Measurements from ENCODE around the gene UBTD2. TPM values are rescaled to one million over a fixed set of nuclear protein-coding genes. Genes with fewer than 3 reads are reported as not detected.
"Not testable (repeated sequence)": the region's sequence is repeated elsewhere in the genome, so short reads cannot be mapped to it uniquely, and the experiment has no call there.

UBTD2 gene
- total RNA-seq (1 to 10 TPM; 7.4 to 7.5 TPM), polyA plus RNA-seq (3.0 TPM)

DNA sequence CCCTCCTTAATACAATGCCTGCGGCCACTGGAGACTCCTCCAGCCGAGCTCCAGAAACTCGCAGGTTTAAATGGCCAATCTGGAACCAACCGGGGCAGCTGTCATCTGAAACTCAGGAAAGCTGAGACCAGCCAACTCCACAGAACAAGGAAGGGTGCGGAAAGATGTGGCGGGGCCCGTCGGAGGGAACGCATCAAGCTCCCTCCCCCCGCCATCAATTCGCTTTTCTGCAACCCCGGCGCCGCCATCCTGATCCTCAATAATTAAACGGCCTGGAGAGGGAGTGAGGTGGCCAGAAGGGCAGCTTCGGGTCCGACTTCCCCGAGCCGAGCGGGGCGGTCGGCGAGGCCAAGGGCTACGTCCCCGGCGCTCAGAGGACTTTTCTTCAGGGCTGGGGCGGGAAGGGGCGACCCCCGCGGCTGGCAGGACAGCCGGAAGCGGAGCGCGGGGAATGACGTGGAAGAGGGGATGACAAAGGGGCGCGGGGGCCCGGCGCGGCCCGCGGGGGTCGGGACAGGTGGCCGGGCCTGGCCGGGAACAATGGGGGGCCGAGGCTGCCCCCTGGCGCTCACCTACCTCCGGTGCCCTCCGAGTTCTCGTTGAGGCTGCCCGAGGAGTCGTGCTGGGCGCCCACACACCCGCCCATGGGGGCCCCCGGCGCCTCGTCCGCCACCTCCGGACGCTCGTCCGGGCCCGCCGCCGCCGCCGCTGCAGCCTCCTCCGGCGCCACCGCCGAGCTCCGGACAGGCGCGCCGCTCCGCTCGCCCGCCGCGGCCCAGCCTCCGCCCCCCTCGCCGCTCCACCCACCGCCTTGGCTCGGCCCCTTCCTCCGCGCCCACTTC, at the start of gene UBTD2:
Gene UBTD2, minus strand, starts transcription at position 745 of the 842 bp plus-strand sequence. Its CDS starts 99 bp downstream, at position 646.
- peak within 1 kb of the TSS; percentile 67 for H3K4me3 ChIP-seq (ENCODE audit: low read length)
- Mint-ChIP-seq H3K27me3 (no peaks in the 10 kb centered on the region), H3K36me3 (peaks cover 0 to 4% (median 0%) of the 10 kb centered on the region in 3 donors), H3K4me3 (peak within 1 kb of the TSS; percentile 87 to 95 (median 89)), H3K9me3 (no peaks in the 10 kb centered on the region), H3K27ac (peak within 1 kb of the TSS; percentile 21 to 93 (median 76)), H3K4me1 (peaks cover 20 to 34% (median 25%) of the 10 kb centered on the region in 3 donors)
- DNase-seq: peak; percentile 59 to 78 (median 74)
- POLR2A ChIA-PET: interaction anchor here (0.6 to 1.0 kb wide), 3 partner anchors 94 to 232 kb away, joined by 3 to 4 read pairs (median 3); no protein-coding TSS in a partner anchor
- H3K27ac ChIP-seq (ENCODE audit: low read depth, low read length): no peak within 1 kb of the TSS
- H3K4me1 ChIP-seq (ENCODE audit: insufficient read depth, low read length): peaks cover 16% of the 10 kb centered on the region
- no peaks in the 10 kb centered on the region for H3K36me3 ChIP-seq (ENCODE audit: insufficient read depth, low read length)
- CTCF ChIA-PET: interaction anchor here (0.7 to 2.8 kb wide), 10 partner anchors 9 to 865 kb away, joined by 3 to 15 read pairs (median 5); partner anchors contain the start of genes FBXW11 and STK10
- no peaks in the 10 kb centered on the region for H3K9me3 ChIP-seq (ENCODE audit: low read length)
- no peaks in the 10 kb centered on the region for H3K27me3 ChIP-seq (ENCODE audit: insufficient read depth, low read length, poor library complexity, severe bottlenecking)

DNA sequence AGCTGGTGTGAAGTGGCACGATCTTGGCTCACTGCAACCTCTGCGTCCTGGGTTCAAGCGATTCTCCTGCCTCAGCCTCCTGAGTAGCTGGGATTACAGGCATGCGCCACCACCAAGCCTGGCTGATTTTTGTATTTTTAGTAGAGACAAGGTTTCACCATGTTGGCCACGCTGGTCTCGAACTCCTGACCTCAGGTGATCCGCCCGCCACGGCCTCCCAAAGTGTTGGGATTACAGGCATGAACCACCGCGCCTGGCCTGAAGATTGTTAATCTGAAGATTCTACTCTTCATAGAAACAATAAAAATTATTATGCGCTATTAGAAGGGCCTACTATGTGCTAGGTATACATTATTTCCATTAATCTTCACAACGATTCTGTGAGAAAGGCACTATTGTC, 43.3 kb upstream of the UBTD2 start:
- H3K9me3 ChIP-seq (ENCODE audit: low read length); H3K4me1 Mint-ChIP-seq; H3K27ac Mint-ChIP-seq; H3K4me3 ChIP-seq (ENCODE audit: low read length); H3K36me3 ChIP-seq (ENCODE audit: insufficient read depth, low read length); DNase-seq; H3K9me3 Mint-ChIP-seq; H3K27ac ChIP-seq (ENCODE audit: low read depth, low read length); POLR2A ChIA-PET; CTCF ChIA-PET; H3K4me3 Mint-ChIP-seq; H3K27me3 Mint-ChIP-seq; H3K27me3 ChIP-seq (ENCODE audit: insufficient read depth, low read length, poor library complexity, severe bottlenecking); H3K4me1 ChIP-seq (ENCODE audit: insufficient read depth, low read length); H3K36me3 Mint-ChIP-seq: not testable (repeated sequence)

- Histone ChIP-seq H3K27ac (ENCODE audit: low read depth, low read length) (no peak overlapping the region), H3K27me3 (ENCODE audit: insufficient read depth, low read length, poor library complexity, severe bottlenecking) (no peaks in the 10 kb centered on the region), H3K36me3 (ENCODE audit: insufficient read depth, low read length) (no peaks in the 10 kb centered on the region), H3K9me3 (ENCODE audit: low read length) (no peaks in the 10 kb centered on the region), H3K4me3 (ENCODE audit: low read length) (no peak overlapping the region), H3K4me1 (ENCODE audit: insufficient read depth, low read length) (no peaks in the 10 kb centered on the region)
- Mint-ChIP-seq H3K4me3 (no peak overlapping the region), H3K27me3 (peaks cover 3% of the 10 kb centered on the region in 2 donors), H3K36me3 (no peaks in the 10 kb centered on the region), H3K4me1 (no peaks in the 10 kb centered on the region), H3K27ac (peak overlapping the region in 1 of 8 donors; percentile 89), H3K9me3 (no peaks in the 10 kb centered on the region)
- ChIA-PET CTCF (no interaction called here), POLR2A (no interaction called here)
- DNase-seq: no peak
Measured at GRCh38 chr5:172325452-172325851, 41.9 kb upstream of the UBTD2 start.

- peak overlapping the region in 1 of 8 donors; percentile 19 for H3K27ac Mint-ChIP-seq
- no peaks in the 10 kb centered on the region for H3K27me3 ChIP-seq (ENCODE audit: insufficient read depth, low read length, poor library complexity, severe bottlenecking)
- H3K27me3 Mint-ChIP-seq: peaks cover 2% of the 10 kb centered on the region in 2 donors
- no peak overlapping the region for H3K27ac ChIP-seq (ENCODE audit: low read depth, low read length)
- H3K36me3 Mint-ChIP-seq: no peaks in the 10 kb centered on the region
- CTCF ChIA-PET: no interaction called here
- no peak overlapping the region for H3K4me3 Mint-ChIP-seq
- H3K4me1 Mint-ChIP-seq: no peaks in the 10 kb centered on the region
- H3K9me3 Mint-ChIP-seq: no peaks in the 10 kb centered on the region
- no peaks in the 10 kb centered on the region for H3K4me1 ChIP-seq (ENCODE audit: insufficient read depth, low read length)
- POLR2A ChIA-PET: no interaction called here
- no peaks in the 10 kb centered on the region for H3K36me3 ChIP-seq (ENCODE audit: insufficient read depth, low read length)
- DNase-seq: no peak
- H3K4me3 ChIP-seq (ENCODE audit: low read length): no peak overlapping the region
- no peaks in the 10 kb centered on the region for H3K9me3 ChIP-seq (ENCODE audit: low read length)
Measured at GRCh38 chr5:172322028-172322965, 38.7 kb upstream of the UBTD2 start.

GRCh38 chr5:172321593-172321992, 38.0 kb upstream of the UBTD2 start:
- H3K36me3 ChIP-seq (ENCODE audit: insufficient read depth, low read length): no peaks in the 10 kb centered on the region
- H3K36me3 Mint-ChIP-seq: no peaks in the 10 kb centered on the region
- H3K9me3 ChIP-seq (ENCODE audit: low read length): no peaks in the 10 kb centered on the region
- no peak for DNase-seq
- CTCF ChIA-PET: no interaction called here
- no peak overlapping the region for H3K4me3 Mint-ChIP-seq
- no peak overlapping the region for H3K27ac ChIP-seq (ENCODE audit: low read depth, low read length)
- H3K9me3 Mint-ChIP-seq: no peaks in the 10 kb centered on the region
- no peaks in the 10 kb centered on the region for H3K27me3 ChIP-seq (ENCODE audit: insufficient read depth, low read length, poor library complexity, severe bottlenecking)
- no peak overlapping the region for H3K27ac Mint-ChIP-seq
- no peaks in the 10 kb centered on the region for H3K4me1 ChIP-seq (ENCODE audit: insufficient read depth, low read length)
- no peak overlapping the region for H3K4me3 ChIP-seq (ENCODE audit: low read length)
- peaks cover 0 to 2% of the 10 kb centered on the region in 2 donors for H3K27me3 Mint-ChIP-seq
- POLR2A ChIA-PET: no interaction called here
- no peaks in the 10 kb centered on the region for H3K4me1 Mint-ChIP-seq

- H3K4me1 ChIP-seq (ENCODE audit: insufficient read depth, low read length): no peaks in the 10 kb centered on the region
- H3K27ac ChIP-seq (ENCODE audit: low read depth, low read length): no peak overlapping the region
- ChIA-PET POLR2A (no interaction called here), CTCF (interaction anchor here (1.5 kb wide), 1 partner anchor 9 kb away, joined by 3 read pairs; no protein-coding TSS in a partner anchor)
- no peaks in the 10 kb centered on the region for H3K36me3 Mint-ChIP-seq
- H3K9me3 ChIP-seq (ENCODE audit: low read length): no peaks in the 10 kb centered on the region
- no peak overlapping the region for H3K4me3 Mint-ChIP-seq
- no peaks in the 10 kb centered on the region for H3K27me3 Mint-ChIP-seq
- DNase-seq: no peak
- H3K27ac Mint-ChIP-seq: peak overlapping the region in 1 of 8 donors; percentile 51
- H3K4me1 Mint-ChIP-seq: no peaks in the 10 kb centered on the region
- no peaks in the 10 kb centered on the region for H3K9me3 Mint-ChIP-seq
- H3K27me3 ChIP-seq (ENCODE audit: insufficient read depth, low read length, poor library complexity, severe bottlenecking): no peaks in the 10 kb centered on the region
- H3K4me3 ChIP-seq (ENCODE audit: low read length): no peak overlapping the region
- H3K36me3 ChIP-seq (ENCODE audit: insufficient read depth, low read length): no peaks in the 10 kb centered on the region
Measured at GRCh38 chr5:172319708-172320441, 36.3 kb upstream of the UBTD2 start.

DNA sequence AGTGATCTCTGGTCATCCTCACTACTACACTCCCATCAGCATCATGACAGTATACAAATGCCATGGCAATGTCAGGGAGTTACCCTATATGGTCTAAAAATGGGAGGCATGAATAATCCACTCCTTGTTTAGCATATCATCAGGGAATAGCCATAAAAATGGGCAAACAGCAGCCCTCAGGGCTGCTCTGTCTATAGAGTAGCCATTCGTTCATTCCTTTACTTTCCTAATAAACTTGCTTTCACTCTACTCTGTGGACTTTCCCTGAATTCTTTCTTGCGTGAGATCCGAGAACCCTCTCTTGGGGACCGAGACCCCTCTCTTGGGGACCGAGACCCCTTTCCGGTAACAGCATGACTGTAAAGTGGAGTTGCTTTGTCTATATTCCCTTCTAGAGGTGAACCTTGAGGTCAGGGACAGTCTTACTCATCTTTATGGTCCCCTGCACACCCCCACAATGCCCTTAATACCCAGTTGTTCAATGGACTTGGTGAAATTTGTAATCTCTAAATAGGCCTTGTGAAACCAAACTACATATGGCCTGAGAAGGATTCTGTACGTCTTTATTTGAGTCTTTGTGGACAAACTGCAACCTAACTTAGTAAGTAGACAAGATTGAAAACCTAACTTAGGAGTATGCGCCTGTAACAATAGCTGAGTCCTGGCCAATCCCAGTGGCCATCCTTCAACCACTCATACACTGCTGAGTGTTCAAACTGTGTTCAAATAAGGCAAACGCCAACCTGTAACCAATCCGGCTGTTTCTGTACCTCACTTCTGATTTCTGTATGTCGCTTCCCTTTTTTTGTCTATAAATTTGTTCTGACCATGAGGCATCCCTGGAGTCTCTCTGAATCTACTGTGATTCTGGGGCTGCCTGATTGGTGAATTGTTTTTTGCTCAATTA, 32.3 kb upstream of the UBTD2 start:
- Histone ChIP-seq H3K36me3 (ENCODE audit: insufficient read depth, low read length) (no peaks in the 10 kb centered on the region), H3K27ac (ENCODE audit: low read depth, low read length) (no peak overlapping the region), H3K4me3 (ENCODE audit: low read length) (no peak overlapping the region), H3K27me3 (ENCODE audit: insufficient read depth, low read length, poor library complexity, severe bottlenecking) (no peaks in the 10 kb centered on the region), H3K9me3 (ENCODE audit: low read length) (no peaks in the 10 kb centered on the region), H3K4me1 (ENCODE audit: insufficient read depth, low read length) (no peaks in the 10 kb centered on the region)
- DNase-seq: no peak
- Mint-ChIP-seq H3K27ac (peak overlapping the region in 1 of 8 donors; percentile 47), H3K9me3 (no peaks in the 10 kb centered on the region), H3K4me1 (no peaks in the 10 kb centered on the region), H3K4me3 (no peak overlapping the region), H3K36me3 (no peaks in the 10 kb centered on the region), H3K27me3 (peaks cover 0 to 3% of the 10 kb centered on the region in 2 donors)
- ChIA-PET CTCF (no interaction called here), POLR2A (no interaction called here)
